ENCODE results near the gene TRIM44. TPM values are rescaled to one million over a fixed set of nuclear protein-coding genes. Genes with fewer than 3 reads are reported as not detected.
"Not testable (repeated sequence)": the region's sequence is repeated elsewhere in the genome, so short reads cannot be mapped to it uniquely, and the experiment has no call there.

TRIM44 gene
- total RNA-seq, 1 donor from 2014 or later, result 13.5 TPM

GRCh38 chr11:35631891-35632290 lies 30.7 kb upstream of the TRIM44 start:
- no peak for DNase-seq (ENCODE audit: low spot score in 2 of 2)
- no peak for FAIRE-seq

DNA sequence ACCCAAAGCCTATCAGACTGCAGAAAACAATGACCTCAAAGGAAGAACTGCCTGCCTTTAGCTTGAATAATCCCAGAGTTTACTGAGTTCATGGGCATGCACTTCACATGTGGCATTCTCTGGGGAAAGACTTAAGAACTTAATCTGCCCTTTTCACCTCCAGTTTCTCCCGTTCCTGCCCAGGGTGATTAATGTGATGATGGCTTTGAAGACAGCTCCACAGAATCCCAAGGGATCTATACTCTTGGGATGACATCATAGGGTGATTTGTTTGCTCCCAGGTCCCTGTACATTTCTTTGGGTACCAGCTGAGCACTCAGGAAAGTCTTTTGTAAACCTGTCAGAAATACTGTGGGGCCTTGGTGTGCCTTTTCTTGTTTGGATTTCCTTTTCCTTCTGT lies 30.3 kb upstream of the TRIM44 start:
- DNase-seq (ENCODE audit: low spot score in 2 of 2) (no peak), FAIRE-seq (no peak)

DNA sequence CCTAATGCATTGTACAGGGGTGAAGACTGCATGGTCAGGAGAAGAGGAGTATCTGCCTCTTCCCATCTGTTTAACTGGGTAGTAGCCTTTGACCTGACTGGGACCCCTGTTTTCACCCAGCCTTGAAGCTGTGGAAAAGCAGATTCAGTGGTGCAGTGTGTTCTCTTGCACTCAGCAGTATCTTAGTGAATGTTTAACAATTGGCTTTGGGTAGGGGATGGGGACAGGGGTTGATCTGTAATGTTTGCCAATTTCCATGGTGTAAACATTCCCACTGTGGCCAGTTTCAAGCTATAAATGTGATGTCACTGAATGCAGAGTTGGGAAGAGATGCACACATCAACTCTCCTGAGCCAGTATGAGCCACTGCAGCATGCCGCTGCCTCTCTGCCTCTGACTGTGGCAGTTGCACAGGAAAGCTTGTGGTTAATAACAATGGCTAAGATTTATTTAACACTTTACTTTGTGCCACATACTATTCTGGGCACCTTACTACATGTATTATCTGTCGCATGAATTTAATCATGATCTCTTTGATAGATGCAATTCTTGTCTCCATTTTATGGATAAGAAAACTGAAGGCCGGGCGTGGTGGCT lies 28.6 kb upstream of the TRIM44 start:
- DNase-seq (ENCODE audit: low spot score in 2 of 2) (no peak), FAIRE-seq (no peak)

DNA sequence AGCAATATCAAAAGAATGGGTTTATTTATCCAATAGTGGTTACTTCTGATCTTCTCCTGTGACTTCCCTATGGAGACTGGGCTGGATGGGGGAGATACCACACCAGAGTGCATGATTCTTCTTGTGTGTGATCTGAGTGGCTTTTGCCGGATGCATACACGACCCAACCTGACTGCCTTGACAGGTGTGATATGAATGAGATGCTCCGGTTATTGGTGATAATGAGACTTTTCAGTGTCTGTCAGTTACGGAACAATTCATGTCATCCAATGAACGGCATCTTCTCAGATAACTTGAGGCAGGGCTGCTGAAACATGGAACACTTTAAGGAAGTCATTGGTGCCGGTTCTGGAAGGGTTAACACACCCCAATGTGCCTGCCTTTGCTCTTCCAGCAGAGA lies 26.6 kb upstream of the TRIM44 start:
- FAIRE-seq (no peak), DNase-seq (ENCODE audit: low spot score in 2 of 2) (no peak)

- FAIRE-seq, result no peak
Measured at GRCh38 chr11:35639591-35640179, 22.9 kb upstream of the TRIM44 start.

DNA sequence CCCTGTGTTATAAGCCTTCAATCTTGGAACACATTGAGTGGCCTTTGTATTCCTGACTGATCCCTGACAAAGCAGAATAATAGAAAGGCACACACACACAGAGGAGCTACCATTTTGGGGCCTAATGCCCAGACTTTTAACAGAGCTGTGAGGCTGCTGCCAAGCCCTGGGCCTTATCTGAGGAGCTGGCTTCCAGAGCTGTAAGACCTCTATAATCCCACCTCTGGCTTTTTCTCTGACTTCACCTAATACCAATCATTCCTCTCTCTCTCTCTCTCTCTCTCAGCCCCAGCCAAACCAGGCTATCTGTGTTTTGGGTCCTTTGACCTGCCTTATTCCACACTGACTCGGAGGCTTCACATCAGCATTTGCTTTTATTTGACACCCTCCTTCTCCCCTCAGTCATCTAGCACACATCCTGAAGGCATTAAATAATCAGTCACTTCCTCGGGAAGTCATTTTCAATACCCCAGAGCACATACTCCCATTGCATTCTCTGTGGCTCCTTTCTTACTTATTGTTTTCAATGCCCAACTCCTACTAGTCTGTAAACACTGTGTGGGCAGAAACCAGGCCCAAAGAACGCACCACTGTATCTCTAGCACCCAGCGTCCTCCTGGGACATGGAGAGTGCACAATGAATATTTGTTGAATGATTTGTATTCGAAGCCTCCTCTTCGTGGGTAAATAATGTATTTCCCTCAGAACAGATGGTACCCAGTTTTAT lies 21.2 kb upstream of the TRIM44 start:
- DNase-seq (ENCODE audit: low spot score in 2 of 2), result no peak
- FAIRE-seq, result no peak

More at GRCh38 chr11:35639591-35640179, 22.9 kb upstream of the TRIM44 start:
- no peak for DNase-seq (ENCODE audit: low spot score in 2 of 2)

DNA sequence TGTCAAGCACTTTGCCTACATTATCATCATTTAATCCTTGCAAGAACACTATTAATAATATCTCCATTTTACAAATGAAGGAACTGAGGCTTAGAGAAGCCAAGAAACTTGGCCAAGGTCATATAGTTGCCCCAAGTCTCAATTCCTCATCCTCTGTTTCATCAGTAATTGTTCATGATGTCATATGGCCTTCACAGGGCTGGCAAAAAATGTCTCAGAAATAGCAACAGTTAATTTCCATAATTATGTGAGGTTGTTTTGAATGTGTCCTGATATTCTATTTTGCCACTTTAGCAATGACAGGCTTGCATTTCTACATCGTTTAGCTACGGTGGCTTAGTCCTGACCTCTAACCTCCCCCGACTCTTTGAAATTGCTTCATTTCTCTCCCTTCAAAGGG lies 20.6 kb upstream of the TRIM44 start:
- FAIRE-seq (no peak), DNase-seq (ENCODE audit: low spot score in 2 of 2) (no peak)

DNA sequence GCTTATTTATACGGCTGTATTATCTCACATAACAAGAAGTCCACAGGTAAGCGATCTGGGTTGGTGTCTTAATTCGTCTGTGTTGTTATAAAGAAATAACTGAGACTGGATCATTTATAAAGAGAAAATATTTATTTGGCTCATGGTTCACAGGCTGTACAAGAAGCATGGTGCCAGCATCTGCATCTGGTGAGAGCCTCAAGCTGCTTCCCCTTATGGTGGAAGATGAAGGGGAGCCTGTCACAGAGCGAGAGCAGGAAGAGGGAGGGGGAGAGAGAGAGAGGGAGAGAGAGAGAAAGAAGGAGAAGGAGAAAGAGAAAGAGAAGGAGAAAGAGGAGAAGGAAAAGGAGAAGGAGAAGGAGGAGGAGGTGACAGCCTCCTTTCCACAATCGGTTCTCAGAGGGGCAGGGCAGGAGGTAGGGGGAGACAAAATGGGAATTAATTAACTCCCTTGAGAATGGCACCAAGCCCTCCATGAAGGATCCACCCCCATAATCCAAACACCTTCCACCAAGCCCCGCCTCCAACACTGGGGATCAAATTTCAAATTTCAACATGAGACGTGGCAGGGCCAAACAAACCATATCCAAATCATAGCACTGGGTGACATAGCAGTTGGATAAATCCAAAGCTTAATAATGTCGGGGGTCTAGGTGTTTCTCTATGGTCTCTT lies 15.0 kb upstream of the TRIM44 start:
- FAIRE-seq (no peak), DNase-seq (ENCODE audit: low spot score in 2 of 2) (no peak)

DNA sequence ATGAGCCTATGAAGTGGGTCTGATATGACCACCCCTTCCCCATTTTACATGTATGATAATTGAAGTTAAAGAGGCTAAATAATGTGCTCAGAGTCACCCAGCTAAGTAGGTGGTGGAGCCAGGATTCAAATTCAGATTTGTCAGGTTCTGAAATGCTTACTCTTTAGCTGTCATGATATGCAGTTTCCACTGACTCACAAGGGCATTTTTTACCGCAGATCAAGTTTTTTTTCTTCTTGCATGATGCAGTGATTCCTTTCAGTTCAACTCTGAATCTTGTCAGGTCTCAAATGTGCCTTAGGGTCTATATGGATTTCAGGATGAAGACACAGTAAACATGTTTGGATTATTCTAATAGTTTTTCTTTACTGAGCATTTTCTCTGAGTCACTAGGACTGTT lies 12.6 kb upstream of the TRIM44 start:
- DNase-seq (ENCODE audit: low spot score in 2 of 2), result no peak
- no peak for FAIRE-seq

DNA sequence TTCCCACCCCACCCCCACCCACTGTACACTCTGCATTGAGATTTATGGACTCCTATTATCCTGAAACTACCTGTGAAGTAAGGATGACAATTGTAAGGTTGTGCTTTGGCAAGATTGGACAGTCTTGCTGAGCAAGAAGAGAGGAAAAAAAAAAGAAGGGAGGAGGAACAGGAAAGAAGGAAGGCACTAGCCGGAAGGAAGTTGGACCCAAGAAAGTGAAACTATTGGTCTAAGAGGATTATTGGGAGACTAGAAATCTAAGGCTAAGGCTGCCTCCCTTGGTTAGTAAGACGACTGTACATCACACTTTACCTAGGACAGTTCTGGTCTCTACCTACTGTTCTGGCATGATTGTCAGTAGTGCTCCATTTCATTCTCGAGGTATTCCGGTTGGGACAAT lies 12.1 kb upstream of the TRIM44 start:
- DNase-seq (ENCODE audit: low spot score in 2 of 2) (no peak), FAIRE-seq (no peak)

DNA sequence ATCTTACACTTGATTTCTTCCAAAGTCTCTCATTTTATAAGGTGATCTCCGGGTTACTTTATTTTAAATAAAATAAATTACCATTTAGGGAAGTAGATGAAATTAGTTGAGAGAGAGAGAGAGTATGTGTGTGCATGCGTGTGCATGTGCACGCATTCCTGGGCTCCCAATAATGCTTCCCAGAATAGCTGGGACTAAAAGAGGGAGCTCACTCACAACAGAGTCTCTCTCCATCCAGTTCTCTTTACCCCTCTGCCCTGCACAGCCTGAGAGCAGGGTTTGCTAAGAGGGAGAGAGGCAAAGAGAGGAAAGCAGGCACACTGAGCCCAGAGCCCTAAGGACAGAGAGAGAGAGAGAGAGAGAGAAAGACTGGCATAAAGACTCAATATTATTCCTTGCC lies 11.3 kb upstream of the TRIM44 start:
- FAIRE-seq (no peak), DNase-seq (ENCODE audit: low spot score in 2 of 2) (no peak)

GRCh38 chr11:35652786-35653185 lies 9.8 kb upstream of the TRIM44 start:
- not testable (repeated sequence) for DNase-seq (ENCODE audit: low spot score in 2 of 2); FAIRE-seq

DNA sequence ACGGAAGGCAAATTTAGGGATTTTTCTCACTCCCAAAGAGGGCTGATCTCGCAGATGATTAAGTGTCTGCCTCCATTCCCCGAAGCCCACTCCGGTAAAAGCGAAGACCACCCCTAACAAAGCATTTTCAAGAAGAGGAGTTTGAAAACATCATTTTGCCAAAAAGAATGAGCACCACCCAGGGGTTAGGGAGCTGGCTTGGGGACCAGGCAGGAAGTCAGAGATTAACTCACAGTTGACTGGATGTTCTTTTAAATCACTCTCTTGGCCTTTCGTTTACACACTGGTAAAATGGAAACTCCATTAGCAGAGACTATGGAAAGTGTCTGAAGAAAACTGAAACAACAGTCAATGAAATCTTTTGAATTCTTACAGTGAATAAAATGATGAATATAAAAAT lies 7.9 kb upstream of the TRIM44 start:
- FAIRE-seq, result no peak
- no peak for DNase-seq (ENCODE audit: low spot score in 2 of 2)

DNA sequence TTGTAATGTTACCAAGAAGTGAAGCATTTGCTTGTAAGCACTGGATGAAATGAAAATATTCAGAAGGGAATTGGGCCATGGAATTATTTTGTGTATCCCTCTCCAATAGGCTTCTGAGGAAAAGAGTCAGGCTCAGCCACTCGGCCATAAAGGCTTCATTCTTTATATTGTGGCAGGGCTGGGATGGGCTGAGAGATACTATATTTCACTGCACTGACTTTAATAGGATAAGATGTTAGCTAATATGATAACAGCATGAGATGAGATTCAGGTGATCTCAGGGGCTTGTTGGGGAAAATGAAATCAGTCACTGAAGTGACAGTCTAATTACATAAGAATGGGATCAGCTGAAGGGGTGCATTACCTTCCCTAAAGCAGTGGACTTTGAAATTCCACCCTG lies 7.3 kb upstream of the TRIM44 start:
- DNase-seq (ENCODE audit: low spot score in 2 of 2) (no peak), FAIRE-seq (no peak)

GRCh38 chr11:35655856-35656255 lies 6.7 kb upstream of the TRIM44 start:
- FAIRE-seq, result no peak
- DNase-seq (ENCODE audit: low spot score in 2 of 2), result no peak

DNA sequence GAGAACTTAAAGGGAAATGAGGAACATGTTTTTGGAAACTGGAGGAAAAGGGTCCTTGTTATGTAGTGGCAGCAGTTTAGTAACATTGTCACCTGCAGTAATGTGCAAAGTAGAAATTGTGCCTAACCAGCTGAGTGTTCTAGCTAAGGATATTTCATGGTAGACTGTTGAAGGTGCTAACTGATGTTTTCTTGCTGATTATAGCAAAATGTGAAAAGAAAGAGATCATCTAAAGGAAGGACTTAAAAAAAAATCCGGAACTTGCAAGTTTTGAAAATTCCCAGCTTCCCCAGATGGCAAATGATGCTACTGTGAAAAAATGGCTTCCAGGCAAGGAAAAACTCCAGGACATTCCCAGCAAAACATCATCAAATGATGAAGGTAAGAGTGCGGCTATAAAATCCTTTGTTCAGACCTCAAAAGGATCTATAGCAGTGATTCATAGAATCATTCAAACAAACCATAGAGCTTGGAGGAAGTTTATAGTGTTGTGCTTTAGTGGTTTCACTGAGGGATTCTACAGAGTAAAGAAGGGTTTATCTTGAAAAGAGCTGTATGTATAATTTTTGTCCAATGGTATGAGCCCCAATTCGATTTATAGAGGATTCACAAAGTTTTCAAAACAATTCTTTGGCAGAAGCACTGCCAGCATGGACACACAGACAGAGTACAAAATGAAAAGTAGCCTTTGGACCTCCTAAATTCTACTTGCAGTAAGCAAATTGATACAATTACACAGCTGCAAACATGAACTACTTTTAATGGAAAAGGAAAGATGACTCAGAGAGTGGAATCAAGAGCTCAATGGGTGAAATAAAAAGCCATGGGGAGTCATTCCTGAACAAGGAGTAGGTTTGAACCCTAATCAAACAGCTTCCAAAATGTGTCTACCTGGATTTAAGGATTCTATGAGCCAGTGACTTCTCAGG lies 4.3 kb upstream of the TRIM44 start:
- FAIRE-seq, result no peak
- DNase-seq (ENCODE audit: low spot score in 2 of 2), result no peak

DNA sequence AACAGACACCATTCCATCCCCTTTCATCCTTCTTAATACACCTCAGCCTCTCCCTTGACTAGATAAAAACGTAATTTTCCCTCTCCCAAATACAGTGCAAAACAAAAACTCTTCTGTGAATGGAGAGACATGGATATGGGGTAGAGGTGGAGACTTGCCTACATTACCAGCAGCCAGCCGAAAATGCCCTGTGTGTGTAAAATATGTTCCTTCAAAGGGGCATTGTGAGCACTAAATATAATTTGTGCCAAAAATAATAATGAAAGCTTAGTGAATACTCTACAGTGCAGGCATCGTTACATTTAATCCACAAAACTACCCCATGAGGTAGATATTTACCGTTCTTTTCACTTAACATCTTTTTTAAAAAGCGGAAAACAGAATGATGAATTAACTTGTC lies 1.0 kb upstream of the TRIM44 start:
- DNase-seq (ENCODE audit: low spot score in 2 of 2) (no peak), FAIRE-seq (no peak)

GRCh38 chr11:35662061-35662648 lies 420 bp upstream of the TRIM44 start:
- FAIRE-seq, result no peak
- DNase-seq (ENCODE audit: low spot score in 2 of 2), result peak; percentile 24 to 29

DNA sequence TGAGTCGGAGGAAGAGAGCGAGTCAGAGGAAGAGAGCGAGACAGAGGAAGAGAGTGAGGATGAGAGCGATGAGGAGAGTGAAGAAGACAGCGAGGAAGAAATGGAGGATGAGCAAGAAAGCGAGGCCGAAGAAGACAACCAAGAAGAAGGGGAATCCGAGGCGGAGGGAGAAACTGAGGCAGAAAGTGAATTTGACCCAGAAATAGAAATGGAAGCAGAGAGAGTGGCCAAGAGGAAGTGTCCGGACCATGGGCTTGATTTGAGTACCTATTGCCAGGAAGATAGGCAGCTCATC lies 780 bp downstream of the TRIM44 start:
- FAIRE-seq (no peak), DNase-seq (ENCODE audit: low spot score in 2 of 2) (no peak)

DNA sequence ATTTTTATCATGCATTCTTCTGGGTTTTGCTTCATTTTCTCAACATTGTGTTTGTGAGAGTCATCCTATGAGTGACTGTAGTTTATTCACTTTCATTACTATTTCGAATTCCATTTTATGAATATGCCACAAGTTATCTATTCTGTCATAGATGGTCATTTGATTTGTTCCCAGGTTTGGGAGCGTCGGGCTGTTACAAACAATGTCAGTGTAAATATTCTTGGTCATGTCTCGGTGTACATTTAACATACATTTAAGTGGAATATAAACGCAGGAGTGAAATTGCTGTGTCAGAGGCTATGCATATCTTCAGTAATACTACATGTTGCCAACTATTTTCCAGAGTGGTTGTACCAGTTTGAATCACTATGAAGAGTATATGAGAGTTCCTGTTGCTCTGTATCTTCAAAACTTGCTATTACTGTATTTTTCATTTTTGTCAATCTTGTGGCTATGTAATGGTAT lies 2.4 kb downstream of the TRIM44 start:
- FAIRE-seq (no peak), DNase-seq (ENCODE audit: low spot score in 2 of 2) (no peak)

All from frontal cortex (tissue), 4 donors.